PC-9 (cell line): ENCODE measurements around the gene RASGRP2.

Experiments used
- CTCF ChIP-seq: fragments of 200-600 bp; sonication (generic); conservative IDR thresholded peaks from 2 replicates; pipeline ENCODE4 v1.6.1; 2017; ENCODE audit warnings: mixed run types, antibody characterized with exemption, mild to moderate bottlenecking, moderate library complexity
- EZH2 ChIP-seq: fragments of 200-600 bp; sonication (generic); IDR thresholded peaks from 2 replicates; pipeline ENCODE4 v1.8.0; 2017; ENCODE audit warnings: antibody characterized with exemption, low read depth

- TF ChIP-seq CTCF, result no peak
- no peak for TF ChIP-seq EZH2
These were observed 29.3 kb downstream of the RASGRP2 start for GRCh38 chr11:64714666-64715065.
